Islet precursor cell (in vitro differentiated cells): Measurements from ENCODE around the gene GABBR2.

Experiments used
- DNase-seq: peaks from one replicate; pipeline ENCODE4 v3.0.0-alpha.2; 2018

The GABBR2 gene

DNA sequence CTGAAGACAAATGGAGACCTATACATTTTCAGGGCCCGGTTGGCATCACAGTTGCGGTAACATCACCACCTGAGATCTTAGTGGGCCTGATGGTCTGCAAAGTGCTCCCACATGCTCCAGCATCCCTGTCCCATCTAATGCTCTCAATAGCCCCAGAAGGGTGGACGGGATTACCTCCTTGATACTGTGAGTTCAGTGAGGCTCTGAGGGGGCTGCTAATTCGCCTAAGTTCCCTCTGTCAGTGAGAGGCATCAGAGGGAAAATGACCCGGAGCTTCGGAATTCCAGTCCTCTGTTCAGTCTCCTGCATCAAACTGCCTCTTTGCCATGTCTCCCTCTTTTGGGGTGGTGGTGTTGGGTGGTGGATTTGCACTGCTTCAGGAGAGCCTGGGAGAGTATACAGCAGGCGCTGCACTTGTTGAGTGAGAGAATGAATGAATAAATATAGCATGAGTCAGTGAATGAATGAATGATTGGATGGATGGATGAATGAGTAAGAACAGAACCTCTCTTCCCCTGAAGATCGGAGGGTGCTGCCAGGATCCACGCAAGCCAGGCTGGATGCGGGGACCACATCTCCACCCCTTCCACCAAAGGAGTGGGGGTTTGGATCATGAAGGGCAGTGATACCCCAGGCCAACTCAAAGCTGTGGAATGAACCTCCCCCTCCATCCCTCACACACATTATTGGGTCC, 141.0 kb downstream of the GABBR2 start:
- DNase-seq: no peak

- DNase-seq: no peak
These were observed 143.3 kb downstream of the GABBR2 start for GRCh38 chr9:98565152-98566135.

- DNase-seq: no peak
These were observed 144.0 kb downstream of the GABBR2 start for GRCh38 chr9:98564714-98565113.

GRCh38 chr9:98563988-98564387, 144.7 kb downstream of the GABBR2 start:
- no peak for DNase-seq

DNA sequence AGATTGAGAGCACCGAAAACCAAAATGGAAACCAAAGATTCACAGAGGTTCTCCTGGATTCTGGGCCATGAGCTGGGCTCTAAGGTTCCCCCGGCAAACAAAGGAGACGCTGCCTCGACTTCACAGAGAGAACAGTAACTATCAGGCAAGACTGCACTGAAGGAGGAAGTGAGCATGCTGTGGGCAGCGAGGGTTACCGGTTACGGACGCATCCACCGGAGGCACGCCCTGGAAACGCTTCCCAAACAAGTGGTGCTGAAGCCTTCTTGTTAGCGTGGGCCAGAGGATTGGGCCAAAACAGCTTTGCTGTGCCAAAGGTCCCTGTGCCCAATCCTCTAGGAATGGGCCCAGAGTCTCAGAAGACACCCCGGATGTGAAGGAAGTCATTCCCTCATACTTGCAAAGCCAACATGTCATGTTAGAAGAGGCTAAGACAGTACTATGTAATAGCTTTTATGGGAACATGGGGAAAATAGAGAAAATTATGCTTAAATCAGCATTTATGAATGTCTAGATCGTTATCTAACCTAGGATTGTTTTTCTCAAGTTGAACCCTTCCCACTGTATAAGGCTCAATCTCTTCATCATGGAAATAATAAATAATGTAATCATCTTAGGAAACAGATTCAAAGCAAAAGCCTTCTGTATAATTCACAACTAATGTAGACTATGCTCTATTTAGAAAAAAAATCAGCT, 145.4 kb downstream of the GABBR2 start:
- DNase-seq: no peak

DNA sequence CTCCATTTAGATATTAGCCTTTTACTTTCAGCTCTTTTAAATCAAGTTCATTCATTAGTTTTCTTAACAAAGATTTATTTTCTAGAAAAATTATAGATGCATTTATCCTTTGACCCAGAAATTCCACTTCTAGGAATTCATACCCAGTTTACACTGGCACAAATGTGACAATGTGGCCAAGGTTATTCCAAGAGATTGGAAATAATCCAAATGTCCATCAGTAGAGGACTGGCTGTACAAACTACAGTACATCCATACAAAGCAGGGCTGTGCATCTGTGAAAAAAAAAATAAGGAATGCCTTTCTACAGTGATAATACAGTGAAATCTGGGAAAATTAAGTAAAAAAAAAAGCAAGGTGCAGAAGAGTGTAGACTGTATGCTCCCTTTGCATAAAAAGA, 149.2 kb downstream of the GABBR2 start:
- no peak for DNase-seq

DNA sequence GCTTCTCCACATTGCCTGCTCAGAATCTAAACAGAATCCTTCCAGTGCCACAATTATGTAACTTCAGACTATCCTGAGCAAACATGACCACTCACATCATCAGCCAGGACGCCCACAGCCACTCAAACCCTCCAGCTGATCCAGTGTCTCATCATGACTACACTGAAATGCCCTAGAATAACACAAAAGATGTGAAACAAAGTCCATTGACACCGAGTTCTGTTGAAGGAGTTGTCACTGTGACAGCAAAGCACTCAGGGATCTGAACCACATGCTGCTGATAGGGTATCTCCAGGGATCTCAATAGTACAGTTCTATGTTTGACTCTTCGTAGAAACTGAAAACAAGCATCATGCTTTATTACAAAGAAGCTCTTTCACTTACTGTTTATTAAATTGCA, 150.2 kb downstream of the GABBR2 start:
- no peak for DNase-seq

- DNase-seq: no peak
These were observed 152.2 kb downstream of the GABBR2 start for GRCh38 chr9:98556511-98556910.

DNA sequence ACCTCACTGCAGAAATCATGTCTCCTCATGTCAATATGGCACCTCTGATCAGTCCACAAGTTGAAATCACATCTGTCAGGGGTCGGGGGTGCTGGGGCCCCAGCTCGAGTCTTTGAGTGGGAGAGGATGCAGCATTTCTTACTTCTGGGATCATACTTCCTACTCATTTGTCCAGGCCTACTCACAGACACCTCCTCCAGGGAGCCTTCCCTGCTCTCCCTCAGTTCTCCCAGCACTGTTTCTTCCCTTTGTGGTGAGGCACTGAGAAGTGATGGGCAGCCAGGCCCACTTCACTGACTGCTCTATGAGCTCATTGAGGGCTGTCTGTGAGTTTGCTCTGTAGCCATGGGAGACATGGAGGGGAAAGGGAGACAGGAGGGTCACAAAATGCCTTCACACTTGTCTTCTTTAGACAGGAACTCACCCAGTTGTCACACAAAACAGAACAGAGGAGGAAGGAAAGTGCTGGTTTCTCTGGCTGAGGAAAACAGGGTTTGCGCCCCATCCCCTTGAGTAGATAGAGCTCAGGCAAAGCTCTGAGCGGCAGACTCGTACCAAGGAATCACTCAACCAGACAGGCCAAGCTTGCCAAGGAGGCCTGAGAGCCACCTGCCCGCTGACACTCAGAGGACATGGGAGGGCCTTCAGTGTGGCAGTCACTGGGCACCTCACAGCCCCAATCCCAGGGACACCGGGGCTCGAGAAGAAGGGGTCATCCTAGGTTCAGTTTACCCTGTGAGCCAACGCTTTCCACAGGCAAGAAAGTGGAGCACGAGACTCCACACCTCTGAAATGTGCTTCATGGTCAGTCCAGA, 152.9 kb downstream of the GABBR2 start:
- no peak for DNase-seq

GRCh38 chr9:98554752-98555151, 154.0 kb downstream of the GABBR2 start:
- no peak for DNase-seq

- peak; percentile 76 for DNase-seq
These were observed 156.4 kb downstream of the GABBR2 start for GRCh38 chr9:98552331-98552730.

GRCh38 chr9:98551511-98552286, 157.0 kb downstream of the GABBR2 start:
- peak; percentile 88 for DNase-seq

GRCh38 chr9:98550206-98550820, 158.4 kb downstream of the GABBR2 start:
- peak; percentile 41 for DNase-seq

DNA sequence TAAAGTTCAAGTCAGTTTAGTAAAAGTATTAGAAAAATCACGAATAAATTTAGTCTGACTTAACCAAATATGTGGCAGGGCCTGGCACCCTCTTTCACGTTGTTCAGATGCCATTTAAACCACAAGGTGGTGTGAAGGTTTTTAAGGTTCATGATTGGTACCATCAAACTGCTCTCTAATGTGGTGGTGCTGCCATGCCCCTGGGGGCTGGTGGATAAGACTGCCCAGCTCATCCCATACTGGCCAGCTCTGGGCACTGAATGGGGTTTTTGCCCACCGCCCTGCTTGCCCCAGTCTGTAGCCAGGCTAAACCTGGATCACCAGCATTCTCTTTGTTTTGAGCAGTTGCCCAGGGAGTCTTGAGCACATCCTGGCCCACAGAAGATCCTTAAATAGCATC, 159.3 kb downstream of the GABBR2 start:
- DNase-seq: no peak

- DNase-seq: no peak
These were observed 161.1 kb downstream of the GABBR2 start for GRCh38 chr9:98547606-98548005.

DNA sequence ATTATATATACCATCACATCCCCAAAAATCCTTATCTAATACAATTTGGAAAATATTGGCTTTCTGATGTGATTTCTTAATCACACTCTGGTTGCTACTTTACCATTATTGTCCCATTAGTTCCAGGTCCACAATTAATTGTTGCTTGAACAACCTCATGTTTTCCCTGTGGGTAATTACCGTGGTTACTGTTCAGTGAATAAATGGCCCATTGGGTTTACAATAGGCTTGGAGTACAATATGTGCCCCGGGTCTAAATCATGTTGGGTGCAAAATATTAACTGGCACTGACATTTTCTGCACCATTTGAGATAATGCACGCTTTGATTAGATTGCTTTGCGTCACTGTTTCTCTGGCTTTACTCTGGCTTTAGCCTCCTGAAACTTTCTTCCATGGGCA, 163.7 kb downstream of the GABBR2 start:
- no peak for DNase-seq

DNA sequence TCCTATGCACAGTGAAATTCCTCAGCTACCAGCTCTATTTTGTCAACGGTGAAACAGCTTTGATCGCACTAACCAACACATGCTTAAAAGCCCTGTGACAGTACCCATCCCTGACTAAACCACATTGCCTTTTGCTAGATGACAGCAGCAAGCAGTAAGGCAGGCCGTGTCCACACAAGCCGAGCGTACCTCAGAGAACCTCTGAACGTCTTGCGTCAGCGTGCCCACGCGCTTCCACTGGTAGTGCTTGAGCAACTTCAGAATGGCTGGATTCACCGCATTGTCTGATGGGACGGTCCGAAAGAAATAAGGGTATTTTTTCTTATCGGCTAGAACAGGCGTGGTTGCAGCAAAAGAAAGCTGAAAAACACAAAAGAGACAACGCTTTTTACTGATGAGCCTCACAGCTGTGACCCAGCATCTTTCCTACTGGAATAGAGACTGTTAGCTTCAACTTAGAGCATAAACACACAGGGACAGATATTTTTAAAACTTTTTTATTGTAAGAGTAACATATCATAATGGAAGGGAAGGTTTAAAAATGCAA, 167.0 kb downstream of the GABBR2 start:
- peak; percentile 56 for DNase-seq

GRCh38 chr9:98540476-98540875, 168.3 kb downstream of the GABBR2 start:
- peak; percentile 43 for DNase-seq

GRCh38 chr9:98539954-98540353, 168.8 kb downstream of the GABBR2 start:
- peak; percentile 69 for DNase-seq

GRCh38 chr9:98538626-98539031, 170.1 kb downstream of the GABBR2 start:
- DNase-seq: no peak

DNA sequence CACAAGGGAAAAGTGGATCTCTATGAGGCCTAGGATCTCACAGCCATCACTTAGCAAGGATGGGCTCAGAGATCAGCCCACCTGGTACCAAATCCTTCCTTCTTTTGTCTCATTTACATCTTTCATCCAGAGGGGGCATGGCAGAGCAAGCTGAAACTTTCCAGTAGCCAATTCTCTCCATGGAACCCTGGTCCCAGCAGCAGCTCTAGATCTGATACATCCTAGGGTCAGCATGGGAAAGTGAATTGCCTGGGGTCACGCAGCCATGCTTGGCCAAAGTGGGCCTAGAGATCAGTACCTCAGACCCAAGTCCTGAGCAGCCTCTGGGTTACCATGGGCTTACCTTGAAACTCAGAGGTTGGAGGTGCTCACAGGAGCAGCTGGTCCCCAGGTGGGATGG, 170.5 kb downstream of the GABBR2 start:
- peak; percentile 36 for DNase-seq
